H1 (cell line): Measurements from ENCODE around the gene CCDC88C. TPM values are rescaled to one million over a fixed set of nuclear protein-coding genes. Genes with fewer than 3 reads are reported as not detected.

Experiments used
- CTCF ChIA-PET: fragments of 300-600 bp; sonication (Branson Sonifier 250); formaldehyde crosslinking; loops from one replicate; lab custom pipeline; 2021; ENCODE audit not compliant: partially characterized antibody; lab: Charles Lee
- POLR2A ChIA-PET: fragments of 300-600 bp; sonication (Branson Sonifier 250); formaldehyde crosslinking; loops from one replicate; lab custom pipeline; 2021; ENCODE audit warnings: inconsistent platforms; ENCODE audit not compliant: partially characterized antibody; lab: Charles Lee
- DNase-seq, 2 experiments: peaks; one replicate each; pipeline versions ENCODE4 v3.0.0 to v3.0.0-alpha.2; 2010 to 2022; ENCODE audit warnings: low spot score in 2 of 2, low read depth in 1 of 2, mixed read lengths in 1 of 2
- FAIRE-seq: peaks from 2 replicates; lab custom pipeline; 2011; peaks lifted over from hg19 to GRCh38; lab: Jason Lieb, UNC
- H2AFZ ChIP-seq: 2 replicates; pipeline ENCODE4 v1.8.1; 2012; ENCODE audit warnings: low read length, inconsistent platforms
- H2AK5ac ChIP-seq: 2 replicates; pipeline ENCODE4 v1.6.1; 2013; ENCODE audit warnings: low read depth, low read length
- H2BK120ac ChIP-seq: replicated peaks from 2 replicates; pipeline ENCODE3; 2013; ENCODE audit warnings: low read depth, low read length, inconsistent platforms
- H2BK12ac ChIP-seq: 2 replicates; pipeline ENCODE4 v1.6.1; 2013; ENCODE audit warnings: low read depth, low read length
- H2BK15ac ChIP-seq: 2 replicates; pipeline ENCODE4 v1.6.1; 2013; ENCODE audit warnings: low read length
- H2BK20ac ChIP-seq: 2 replicates; pipeline ENCODE4 v1.6.1; 2013; ENCODE audit warnings: low read length
- H2BK5ac ChIP-seq: 2 replicates; pipeline ENCODE4 v1.6.1; 2013; ENCODE audit warnings: low read depth, low read length
- H3K14ac ChIP-seq: 2 replicates; pipeline ENCODE4 v1.6.1; 2013; ENCODE audit warnings: inconsistent platforms; ENCODE audit not compliant: insufficient read length
- H3K18ac ChIP-seq: 2 replicates; pipeline ENCODE4 v1.6.1; 2013; ENCODE audit warnings: low read length; ENCODE audit errors: extremely low read depth
- H3K23ac ChIP-seq: 2 replicates; pipeline ENCODE4 v1.6.1; 2013; ENCODE audit warnings: inconsistent platforms; ENCODE audit not compliant: insufficient read length
- H3K23me2 ChIP-seq: 2 replicates; pipeline ENCODE4 v1.6.1; 2013; ENCODE audit warnings: low read depth, low read length
- H3K27ac ChIP-seq: 2 replicates; pipeline ENCODE4 v1.6.1; 2011; ENCODE audit warnings: low read depth, low read length, inconsistent platforms
- H3K27me3 ChIP-seq, 4 experiments: replicated peaks in 1 of 4; 1 replicate in 1 of 4; 2 replicates in 3 of 4; pipeline versions ENCODE4 v1.6.1 to v1.8.1; 2011 to 2013; ENCODE audit warnings: low read length in 3 of 4, mild to moderate bottlenecking in 3 of 4, inconsistent platforms in 2 of 4, mixed read lengths in 2 of 4, moderate library complexity in 1 of 4; ENCODE audit not compliant: control insufficient read depth in 3 of 4, insufficient read depth in 3 of 4; ENCODE audit errors: extremely low read depth in 1 of 4
- H3K36me3 ChIP-seq, 4 experiments: 2 replicates each; pipeline versions ENCODE4 v1.6.1 to v1.8.1; 2011 to 2013; ENCODE audit warnings: mild to moderate bottlenecking in 4 of 4, low read length in 3 of 4, moderate library complexity in 2 of 4, control low read depth in 1 of 4, inconsistent platforms in 1 of 4; ENCODE audit not compliant: insufficient read depth in 4 of 4, control insufficient read depth in 2 of 4
- H3K4ac ChIP-seq: replicated peaks from 2 replicates; pipeline ENCODE3; 2013; ENCODE audit warnings: low read length, low read depth, mixed read lengths, inconsistent platforms; ENCODE audit not compliant: insufficient read length
- H3K4me1 ChIP-seq, 4 experiments: replicated peaks in 1 of 4; 1 replicate in 1 of 4; 2 replicates in 3 of 4; pipeline versions ENCODE4 v1.6.1 to v1.8.1; 2011 to 2013; ENCODE audit warnings: low read length in 3 of 4, inconsistent platforms in 2 of 4, mixed read lengths in 1 of 4; ENCODE audit not compliant: insufficient read depth in 4 of 4, control insufficient read depth in 3 of 4
- H3K4me2 ChIP-seq, 2 experiments: 2 replicates each; pipeline versions ENCODE4 v1.6.1 to v1.8.1; 2011 to 2013; ENCODE audit warnings: low read depth in 2 of 2, low read length in 2 of 2, control low read depth in 1 of 2, inconsistent platforms in 1 of 2, mild to moderate bottlenecking in 1 of 2; ENCODE audit not compliant: insufficient read depth in 1 of 2
- H3K4me3 ChIP-seq, 4 experiments: fragments of 200-600, 300-600 bp in 1 of 4; sonication (generic), shearing (Covaris generic), sonication (Bioruptor Twin) in 1 of 4; 2 replicates each; pipeline versions ENCODE4 v1.5.1 to v1.8.1; 2011 to 2016; ENCODE audit warnings: low read length in 4 of 4, low read depth in 3 of 4, control low read depth in 2 of 4, inconsistent platforms in 2 of 4, mild to moderate bottlenecking in 2 of 4, mixed read lengths in 1 of 4, moderate library complexity in 1 of 4; ENCODE audit not compliant: insufficient read depth in 2 of 4; ENCODE audit errors: extremely low read depth in 1 of 4
- H3K56ac ChIP-seq: replicated peaks from 2 replicates; pipeline ENCODE3; 2013; ENCODE audit warnings: low read depth, mild to moderate bottlenecking, mixed read lengths, low read length, inconsistent platforms; ENCODE audit not compliant: insufficient read length
- H3K79me1 ChIP-seq: 2 replicates; pipeline ENCODE4 v1.6.1; 2013; ENCODE audit warnings: low read depth, low read length, control low read depth
- H3K79me2 ChIP-seq, 2 experiments: 2 replicates each; pipeline versions ENCODE4 v1.6.1 to v1.8.1; 2012 to 2013; ENCODE audit warnings: low read length in 2 of 2, mild to moderate bottlenecking in 2 of 2, inconsistent platforms in 1 of 2; ENCODE audit not compliant: insufficient read depth in 2 of 2, control insufficient read depth in 1 of 2
- H3K9ac ChIP-seq, 4 experiments: replicated peaks in 1 of 4; 1 replicate in 1 of 4; 2 replicates in 3 of 4; pipeline versions ENCODE4 v1.6.1 to v1.8.1; 2011 to 2013; ENCODE audit warnings: low read depth in 3 of 4, low read length in 3 of 4, control low read depth in 2 of 4, mild to moderate bottlenecking in 2 of 4, moderate library complexity in 2 of 4, inconsistent platforms in 1 of 4; ENCODE audit errors: extremely low read depth in 1 of 4
- H3K9me3 ChIP-seq, 2 experiments: 2 replicates each; pipeline versions ENCODE4 v1.6.1 to v1.8.1; 2012 to 2013; ENCODE audit warnings: mild to moderate bottlenecking in 2 of 2, moderate library complexity in 2 of 2, control low read depth in 1 of 2, inconsistent platforms in 1 of 2, low read depth in 1 of 2, low read length in 1 of 2, mixed read lengths in 1 of 2; ENCODE audit not compliant: insufficient read depth in 2 of 2
- H4K20me1 ChIP-seq, 2 experiments: replicated peaks in 1 of 2; 2 replicates each; pipeline versions ENCODE3 to v1.8.1; 2011 to 2013; ENCODE audit warnings: inconsistent platforms in 2 of 2, low read length in 2 of 2, mild to moderate bottlenecking in 1 of 2; ENCODE audit not compliant: insufficient read depth in 2 of 2, control insufficient read depth in 1 of 2
- H4K5ac ChIP-seq: 2 replicates; pipeline ENCODE4 v1.6.1; 2013; ENCODE audit warnings: low read length, low read depth, mixed read lengths, inconsistent platforms; ENCODE audit not compliant: insufficient read length
- H4K8ac ChIP-seq: 2 replicates; pipeline ENCODE4 v1.8.0; 2013; ENCODE audit warnings: mild to moderate bottlenecking, moderate library complexity, low read length, inconsistent platforms; ENCODE audit not compliant: insufficient read depth; ENCODE audit errors: extremely low read depth
- H4K91ac ChIP-seq: replicated peaks from 2 replicates; pipeline ENCODE3; 2013; ENCODE audit warnings: low read length, mixed read lengths, inconsistent platforms; ENCODE audit not compliant: insufficient read length
- EGR1 ChIP-seq: IDR thresholded peaks from 2 replicates; pipeline ENCODE4 v1.6.1; 2011; ENCODE audit warnings: low read depth, low read length, borderline replicate concordance
- MAFK ChIP-seq: IDR thresholded peaks from 2 replicates; pipeline ENCODE4 v1.6.1; 2012; ENCODE audit warnings: low read depth, mild to moderate bottlenecking, improper control_type of control experiment, low read length
- WGBS, 2 experiments: shearing (Covaris generic) in 1 of 2; methylation state at CpG; one replicate each; pipeline versions ENCODE4 v1.1.6 to v1.1.7; 2013 to 2015; ENCODE audit warnings: low lambda C conversion rate in 2 of 2, mixed read lengths in 2 of 2, inconsistent platforms in 1 of 2, low coverage in 1 of 2, missing lambda C conversion rate in 1 of 2; ENCODE audit not compliant: insufficient replicate concordance in 2 of 2, insufficient coverage in 1 of 2, insufficient read length in 1 of 2; ENCODE audit errors: extremely low coverage in 1 of 2, missing lambda C conversion rate in 1 of 2; 5-methylcytosine and 5-hydroxymethylcytosine counted together
- polyA plus RNA-seq, 7 experiments: library from polyadenylated mRNA; depleted of rRNA in 3 of 7; stranded (reverse) in 5 of 7; unstranded in 2 of 7; fragments of >200 nt in 5 of 7; fragments of 200-250 nt in 2 of 7; gene quantifications; 1 replicate in 5 of 7; 2 replicates in 1 of 7; 4 replicates in 1 of 7; pipeline versions ENCODE4 v1.2.1 to v1.2.3, GENCODE V29; 2011 to 2013; ENCODE audit warnings: missing spikeins in 2 of 7, mixed read lengths in 2 of 7
- total RNA-seq: library from RNA; stranded (reverse); fragmentation: NEBNext Ultra II Directional; extraction: Animal tissue kit (Norgen Biotek cat#: 25700); gene quantifications from 2 replicates; pipeline ENCODE4 v1.2.1, GENCODE V29; 2021

The CCDC88C gene
- total and polyA plus RNA-seq, 2 of the 8 experiments (the other 6 are each of a cell fraction or from before 2014, with no cell fraction given), result 10.3 to 57.7 TPM

- ChIA-PET POLR2A (interaction anchor here (0.7 kb wide), 1 partner anchor 20 kb away, joined by 3 read pairs; no protein-coding TSS in a partner anchor), CTCF (interaction anchor here (0.8 to 7.3 kb wide), 4 partner anchors 12 to 99 kb away, joined by 3 to 57 read pairs (median 6); no protein-coding TSS in a partner anchor)
- H2BK5ac ChIP-seq, result no peak overlapping the region
- no peaks in the 10 kb centered on the region for H3K79me1 ChIP-seq
- H4K8ac ChIP-seq, result no peak overlapping the region
- H3K4me2 ChIP-seq, result no peak overlapping the region
- no peak overlapping the region for H2BK12ac ChIP-seq
- H3K56ac ChIP-seq, result no peak overlapping the region
- H3K27me3 ChIP-seq, result no peaks in the 10 kb centered on the region
- H3K18ac ChIP-seq, result no peak overlapping the region
- H2BK120ac ChIP-seq, result no peak overlapping the region
- H3K36me3 ChIP-seq, result peaks cover 6 to 48% (median 34%) of the 10 kb centered on the region in 4 experiments; a peak in 7 of 8 replicates
- H4K20me1 ChIP-seq, result peaks cover 2 to 4% of the 10 kb centered on the region in 2 experiments
- H3K4ac ChIP-seq, result no peak overlapping the region
- H3K23ac ChIP-seq, result no peak overlapping the region
- no peaks in the 10 kb centered on the region for H3K4me1 ChIP-seq
- no peak overlapping the region for H2AK5ac ChIP-seq
- no peak overlapping the region; a peak in 2 of 7 replicates for H3K9ac ChIP-seq
- H3K23me2 ChIP-seq, result no peaks in the 10 kb centered on the region
- no peak overlapping the region for H2BK20ac ChIP-seq
- H2BK15ac ChIP-seq, result no peak overlapping the region
- no peaks in the 10 kb centered on the region for H3K9me3 ChIP-seq
- no peak overlapping the region for H4K5ac ChIP-seq
- no peak overlapping the region for H3K27ac ChIP-seq
- H3K79me2 ChIP-seq, result no peaks in the 10 kb centered on the region
- no peak for DNase-seq
- no peak overlapping the region for H3K14ac ChIP-seq
- 97% methylated on average over 9 of the region's 9 CpGs; no CpG with 5 or more reads in 1 of the 2 experiments for WGBS, 2 experiments
- no peak overlapping the region for H2AFZ ChIP-seq
- FAIRE-seq, result no peak
- no peak overlapping the region for H3K4me3 ChIP-seq
- H4K91ac ChIP-seq, result no peak overlapping the region
- no peak for TF ChIP-seq EGR1
- TF ChIP-seq MAFK, result no peak
These were observed 142.8 kb downstream of the CCDC88C start for GRCh38 chr14:91274796-91275195.
